ENCODE results near the gene CHN1.

The CHN1 gene

GRCh38 chr2:174888146-174888545 is 117.0 kb downstream of the CHN1 start:
- no peak overlapping the region for H3K4me3 ChIP-seq
- no peak overlapping the region for H3K27ac ChIP-seq

GRCh38 chr2:174882416-174882815 is 122.8 kb downstream of the CHN1 start:
- Histone ChIP-seq H3K4me3 (no peak overlapping the region), H3K27ac (no peak overlapping the region)

GRCh38 chr2:174881678-174882077 is 123.5 kb downstream of the CHN1 start:
- Histone ChIP-seq H3K27ac (no peak overlapping the region), H3K4me3 (no peak overlapping the region)

GRCh38 chr2:174878537-174879147 is 126.5 kb downstream of the CHN1 start:
- Histone ChIP-seq H3K4me3 (peak overlapping the region in 2 of 7 experiments; percentile 7 to 33), H3K27ac (no peak overlapping the region)

- Histone ChIP-seq H3K27ac (no peak overlapping the region), H3K4me3 (no peak overlapping the region)
Observed at GRCh38 chr2:174877751-174878150, 127.4 kb downstream of the CHN1 start.

DNA sequence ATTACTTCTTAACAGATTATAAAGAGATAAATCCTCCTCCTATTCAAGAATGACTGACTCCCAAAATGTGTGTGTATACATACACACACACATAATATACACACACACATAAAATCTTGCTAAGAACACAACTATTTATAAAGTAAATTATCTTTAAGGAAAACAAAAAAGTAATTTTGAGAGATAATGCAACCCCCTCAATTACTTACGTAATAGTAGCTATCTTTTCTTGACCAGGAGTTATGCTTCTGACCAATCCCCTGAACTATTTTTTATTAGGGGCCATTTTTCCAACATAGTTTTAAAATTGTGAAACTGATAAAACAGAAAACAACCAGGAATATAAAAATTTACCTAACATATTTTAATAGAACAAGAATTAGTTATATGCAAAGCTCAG is 127.9 kb downstream of the CHN1 start:
- H3K4me3 ChIP-seq: no peak overlapping the region
- H3K27ac ChIP-seq: no peak overlapping the region

GRCh38 chr2:174874085-174874484 is 131.1 kb downstream of the CHN1 start:
- Histone ChIP-seq H3K27ac (no peak overlapping the region), H3K4me3 (no peak overlapping the region)

GRCh38 chr2:174873471-174873870 is 131.7 kb downstream of the CHN1 start:
- Histone ChIP-seq H3K4me3 (no peak overlapping the region), H3K27ac (no peak overlapping the region)

GRCh38 chr2:174870787-174871186 is 134.4 kb downstream of the CHN1 start:
- no peak overlapping the region for H3K4me3 ChIP-seq

GRCh38 chr2:174868878-174869277 is 136.3 kb downstream of the CHN1 start:
- H3K27ac ChIP-seq: no peak overlapping the region
- H3K4me3 ChIP-seq: no peak overlapping the region

More at GRCh38 chr2:174870787-174871186, 134.4 kb downstream of the CHN1 start:
- no peak overlapping the region for H3K27ac ChIP-seq

- H3K4me3 ChIP-seq: no peak overlapping the region
- H3K27ac ChIP-seq: no peak overlapping the region
Observed at GRCh38 chr2:174866421-174866820, 138.8 kb downstream of the CHN1 start.

DNA sequence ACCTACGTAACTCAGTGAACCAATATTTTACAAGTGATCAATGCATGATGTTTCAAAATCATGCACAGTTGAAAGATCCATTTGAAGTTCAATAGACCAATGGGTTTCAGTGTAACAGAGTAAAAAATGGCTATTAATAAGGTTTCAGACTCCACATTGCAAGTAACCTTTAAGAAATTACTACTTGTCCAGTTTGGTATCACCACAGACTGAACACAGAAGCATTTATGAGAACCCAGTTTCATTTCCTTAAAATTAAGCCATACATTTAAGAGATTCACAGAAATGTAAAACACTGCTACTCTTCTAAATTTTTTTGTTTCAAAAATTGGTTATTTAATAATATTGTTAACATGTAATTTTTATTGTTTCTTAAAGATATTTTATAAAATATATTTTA is 142.0 kb downstream of the CHN1 start:
- no peak overlapping the region for H3K4me3 ChIP-seq
- no peak overlapping the region for H3K27ac ChIP-seq

DNA sequence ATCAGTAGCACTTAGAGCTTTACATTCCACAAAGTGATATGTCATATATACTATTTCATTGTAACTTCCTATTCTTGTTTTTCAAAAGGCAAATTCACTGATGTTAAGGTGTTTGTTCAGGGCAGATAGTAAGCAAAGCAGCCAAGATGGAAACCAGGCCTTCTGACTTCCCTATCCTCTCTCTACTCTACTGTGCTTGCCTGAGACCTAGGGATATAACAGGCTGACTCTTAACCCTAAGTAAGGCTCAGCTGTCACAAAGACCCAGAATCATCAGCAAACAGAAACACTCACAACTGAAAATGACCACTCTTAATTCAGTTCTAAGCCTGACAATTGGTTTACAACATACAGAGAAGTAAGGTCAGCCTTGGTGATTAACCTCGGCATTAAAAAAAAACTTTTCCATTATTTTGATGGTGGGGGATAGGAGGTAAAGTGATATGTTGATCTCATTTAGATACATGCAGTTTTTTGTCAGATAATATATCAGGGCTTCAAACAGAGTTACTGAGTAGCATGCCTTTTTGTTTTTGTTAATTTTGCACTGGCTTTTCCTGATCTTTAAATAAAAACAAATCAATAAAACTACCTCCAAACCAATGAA is 145.5 kb downstream of the CHN1 start:
- no peak overlapping the region for H3K27ac ChIP-seq
- no peak overlapping the region for H3K4me3 ChIP-seq

DNA sequence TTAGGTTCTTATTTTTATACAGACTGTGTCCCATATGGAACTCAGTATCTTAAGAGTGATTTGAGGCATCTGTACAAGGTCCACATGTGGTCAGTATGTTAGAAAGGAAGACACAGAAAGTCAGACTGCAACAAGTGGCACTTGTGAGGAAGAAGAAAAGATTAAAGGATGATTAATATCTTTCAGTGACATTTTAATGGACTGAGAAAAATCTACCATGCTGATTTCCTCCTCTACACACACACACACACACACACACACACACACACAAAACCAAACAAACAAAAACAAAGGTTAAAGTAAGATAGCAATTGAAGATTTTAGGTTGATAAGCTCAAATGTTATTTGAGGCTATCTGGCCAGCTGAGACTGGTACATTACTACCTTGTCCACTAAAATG is 146.4 kb downstream of the CHN1 start:
- Histone ChIP-seq H3K27ac (no peak overlapping the region), H3K4me3 (no peak overlapping the region)

DNA sequence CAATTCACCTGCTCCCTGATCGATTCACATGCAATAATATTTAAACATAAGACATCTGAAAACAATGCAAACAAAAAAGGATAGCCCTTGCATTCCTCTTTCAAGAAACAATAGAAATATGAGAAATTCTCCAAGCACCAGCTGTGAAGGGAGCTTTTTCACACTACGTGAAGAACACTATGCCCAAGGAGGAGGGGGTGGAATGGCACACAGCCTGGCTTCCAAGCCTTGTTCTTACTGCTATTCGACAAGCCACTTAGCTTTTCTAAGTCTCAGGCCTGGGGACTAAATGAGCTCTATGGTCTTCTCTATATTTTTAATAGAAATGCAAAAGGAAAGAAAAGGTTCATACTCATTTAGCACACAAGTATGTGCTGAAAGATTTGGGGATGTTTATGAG is 148.7 kb downstream of the CHN1 start:
- H3K27ac ChIP-seq: no peak overlapping the region
- no peak overlapping the region for H3K4me3 ChIP-seq

- peak overlapping the region in 6 of 7 experiments; percentile 2 to 28 (median 20) for H3K4me3 ChIP-seq
- H3K27ac ChIP-seq: peak overlapping the region in 13 of 21 experiments; percentile 2 to 75 (median 41)
Observed at GRCh38 chr2:174846941-174847938, 157.9 kb downstream of the CHN1 start.

DNA sequence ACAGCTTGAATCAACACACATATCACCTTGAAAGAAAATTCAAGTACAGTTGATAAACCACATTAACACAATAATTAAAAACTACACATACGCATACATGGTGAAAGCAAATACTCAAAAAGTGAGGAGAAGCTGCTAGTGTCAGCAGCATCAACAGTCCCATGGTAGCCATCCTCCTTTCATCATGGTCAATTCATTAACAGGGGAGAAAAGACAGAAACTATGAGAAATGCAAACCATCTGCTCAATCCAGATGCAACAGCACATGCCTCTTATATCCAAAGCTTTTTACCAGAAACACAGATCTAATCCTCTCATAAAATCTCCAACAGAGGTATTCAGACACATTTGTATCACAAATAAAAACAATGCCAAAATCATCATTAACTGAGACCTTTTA is 159.0 kb downstream of the CHN1 start:
- Histone ChIP-seq H3K27ac (peak overlapping the region in 11 of 21 experiments; percentile 2 to 75 (median 37)), H3K4me3 (peak overlapping the region in 6 of 7 experiments; percentile 2 to 28 (median 18))

- Histone ChIP-seq H3K4me3 (peak overlapping the region in 2 of 7 experiments; percentile 4 to 26), H3K27ac (peak overlapping the region in 12 of 21 experiments; percentile 4 to 75 (median 32))
Observed at GRCh38 chr2:174844295-174844708, 160.9 kb downstream of the CHN1 start.

DNA sequence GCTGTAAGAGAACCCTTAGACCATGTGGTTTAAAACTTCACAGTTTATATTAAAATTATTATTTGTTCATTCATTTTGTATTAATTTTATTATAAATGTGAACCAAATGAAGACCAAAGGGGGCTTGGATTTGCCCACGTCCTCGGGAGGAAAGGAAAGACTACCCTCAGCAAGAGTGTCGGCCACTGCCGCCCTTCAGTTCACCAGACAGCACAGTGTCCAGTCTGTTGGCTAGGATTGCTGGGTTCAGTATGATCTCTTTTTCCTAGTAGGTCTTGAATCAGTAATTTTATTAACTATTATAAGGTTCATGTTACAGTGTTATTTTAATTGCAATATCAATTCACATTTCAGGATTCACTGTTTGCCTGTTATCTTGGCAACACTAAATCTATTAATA is 162.7 kb downstream of the CHN1 start:
- Histone ChIP-seq H3K4me3 (no peak overlapping the region), H3K27ac (peak overlapping the region in 2 of 21 experiments; percentile 20 to 63)

- Histone ChIP-seq H3K4me3 (no peak overlapping the region), H3K27ac (peak overlapping the region in 3 of 21 experiments; percentile 20 to 63 (median 61))
Observed at GRCh38 chr2:174841936-174842335, 163.2 kb downstream of the CHN1 start.
